Stimulated activated CD8-positive, alpha-beta memory T cell treated with anti-CD3 and anti-CD28 coated beads, Interleukin-12 subunit alpha, Interleukin-12 subunit beta, amount 100 ng/mL, for 1 hour (primary cell): ENCODE results near the gene GPT2.
"Not testable (repeated sequence)": the region's sequence is repeated elsewhere in the genome, so short reads cannot be mapped to it uniquely, and the experiment has no call there.

Source experiments
- DNase-seq: peaks from one replicate; pipeline ENCODE4 v3.0.0-alpha.2; 2020; ENCODE audit warnings: low read depth

The GPT2 gene

DNA sequence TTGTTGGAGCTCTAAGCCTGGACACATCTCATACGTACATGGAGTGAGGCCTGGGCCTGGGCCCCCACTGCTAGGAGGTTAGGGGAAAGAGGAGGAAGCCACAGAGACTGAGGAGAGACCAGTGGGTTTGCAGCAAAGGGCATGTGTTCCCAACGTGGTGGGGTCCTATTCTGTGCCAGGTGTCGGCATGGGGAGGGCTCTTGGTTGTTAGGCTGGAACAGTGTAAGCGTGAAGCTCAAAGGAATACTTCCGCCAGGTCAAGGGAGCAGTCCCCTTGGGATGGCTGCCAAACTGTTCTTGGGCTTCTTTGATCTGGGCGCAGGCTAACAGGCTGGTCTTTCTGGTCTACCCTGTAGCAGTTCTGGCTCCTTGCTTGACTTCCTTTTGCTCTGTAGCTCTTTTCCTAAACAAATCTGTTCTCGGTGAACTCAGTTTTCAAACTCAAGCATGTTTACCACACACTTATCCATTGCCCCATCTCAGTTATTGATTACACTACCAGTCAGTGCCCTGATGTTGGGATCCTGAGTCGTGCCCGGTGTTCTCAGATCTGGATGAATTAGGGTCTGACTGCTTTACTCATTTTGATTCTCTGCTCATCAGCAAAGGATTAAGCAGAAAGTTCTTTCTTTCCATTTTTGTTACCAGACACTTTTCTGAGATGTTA is 36.4 kb downstream of the GPT2 start:
- DNase-seq = no peak

DNA sequence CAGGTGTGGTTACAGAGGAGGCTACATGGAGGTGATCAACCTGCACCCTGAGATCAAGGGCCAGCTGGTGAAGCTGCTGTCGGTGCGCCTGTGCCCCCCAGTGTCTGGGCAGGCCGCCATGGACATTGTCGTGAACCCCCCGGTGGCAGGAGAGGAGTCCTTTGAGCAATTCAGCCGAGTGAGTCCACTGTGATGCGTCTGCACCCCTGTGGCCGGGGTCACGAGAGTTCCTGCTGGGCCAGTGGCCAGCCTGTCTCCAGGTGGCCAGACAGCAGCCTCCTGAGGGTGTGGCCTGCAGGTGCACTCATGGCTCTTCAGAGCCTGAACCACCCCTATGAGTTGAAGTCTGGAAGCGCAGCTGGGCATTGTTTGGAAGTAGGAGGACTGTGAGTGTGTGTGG is 38.1 kb downstream of the GPT2 start:
- DNase-seq = no peak

DNA sequence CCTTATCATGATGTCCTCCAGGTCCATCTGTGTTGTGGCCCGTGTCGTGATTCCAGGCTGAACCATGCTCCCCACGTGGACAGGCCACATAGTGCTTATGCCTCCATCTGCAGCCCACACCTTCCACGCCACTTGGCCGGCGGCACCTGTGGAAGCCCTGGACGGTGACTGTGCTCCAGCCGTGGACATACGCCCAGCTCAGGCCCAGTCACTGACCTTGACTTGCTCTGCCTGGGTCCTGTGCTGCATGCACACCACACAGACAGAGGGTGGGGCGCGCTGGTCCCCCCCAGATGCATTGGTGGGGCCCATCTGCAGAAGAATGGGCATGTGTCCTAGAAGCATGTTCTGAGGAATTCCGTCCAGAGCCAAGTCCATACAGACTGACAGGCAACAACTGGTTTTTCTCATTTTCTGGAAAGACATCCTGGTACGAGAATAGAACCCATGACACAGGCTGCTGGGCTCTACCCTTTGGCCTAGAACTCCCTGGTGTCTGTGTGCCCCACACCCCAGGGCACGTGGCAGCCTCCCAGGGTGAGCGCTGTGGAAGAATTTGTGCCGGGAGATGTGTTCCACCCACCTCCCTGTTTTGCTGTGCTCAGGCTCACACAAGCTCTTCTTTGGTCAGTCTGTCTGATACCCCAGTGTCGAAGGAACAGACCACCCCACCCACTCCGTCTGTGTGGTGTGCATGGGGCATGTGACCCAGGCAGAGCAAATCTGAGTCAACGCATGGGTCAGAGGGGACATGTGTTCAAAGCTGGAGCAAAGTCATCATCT is 39.5 kb downstream of the GPT2 start:
- DNase-seq = no peak

DNA sequence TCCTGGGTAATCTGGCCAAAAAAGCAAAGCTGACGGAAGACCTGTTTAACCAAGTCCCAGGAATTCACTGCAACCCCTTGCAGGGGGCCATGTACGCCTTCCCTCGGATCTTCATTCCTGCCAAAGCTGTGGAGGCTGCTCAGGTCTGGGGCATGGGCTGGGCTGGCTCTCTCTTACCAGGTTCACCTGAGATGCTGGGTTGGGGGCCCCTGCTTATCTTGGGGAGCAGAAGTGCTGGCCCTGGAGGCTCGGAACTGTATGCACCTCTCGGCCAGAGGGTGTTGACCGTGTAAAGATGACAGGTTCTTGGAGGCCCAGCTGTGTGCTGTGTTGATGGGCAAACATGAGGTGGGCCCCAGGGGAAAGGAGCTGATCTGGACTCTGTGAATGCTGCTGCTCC is 40.2 kb downstream of the GPT2 start:
- DNase-seq = no peak

DNA sequence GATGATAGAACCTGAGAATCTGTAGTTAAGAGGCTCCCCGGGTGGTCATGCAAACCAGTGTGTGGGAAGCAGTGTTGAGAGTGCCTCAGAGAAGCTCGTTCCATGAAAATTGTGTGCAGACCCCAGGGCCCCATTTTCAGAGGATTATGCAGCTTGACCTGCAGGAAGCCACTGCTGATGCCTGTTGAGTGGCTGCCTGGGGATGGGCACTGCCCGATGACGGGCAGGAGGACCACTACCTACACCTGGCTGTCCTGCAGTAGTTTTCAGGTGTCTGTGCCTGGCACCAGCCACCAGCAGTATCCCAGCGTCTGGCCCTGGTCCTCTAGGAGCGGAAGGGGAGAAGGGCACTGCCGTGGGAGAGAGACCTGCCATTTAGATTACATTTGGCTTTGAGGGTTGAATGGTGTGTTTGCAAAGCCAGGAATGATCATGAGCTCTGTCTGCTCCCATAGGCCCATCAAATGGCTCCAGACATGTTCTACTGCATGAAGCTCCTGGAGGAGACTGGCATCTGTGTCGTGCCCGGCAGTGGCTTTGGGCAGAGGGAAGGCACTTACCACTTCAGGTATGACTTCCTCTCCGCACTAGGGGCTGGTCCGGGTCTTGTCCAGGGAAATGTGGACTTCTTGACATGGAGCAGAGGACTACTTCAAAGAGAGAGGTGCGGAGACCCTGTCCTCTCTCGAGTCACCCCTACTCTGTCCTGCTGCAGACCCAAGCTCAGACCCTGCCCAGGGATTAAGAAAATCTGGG is 42.5 kb downstream of the GPT2 start:
- no peak for DNase-seq

DNA sequence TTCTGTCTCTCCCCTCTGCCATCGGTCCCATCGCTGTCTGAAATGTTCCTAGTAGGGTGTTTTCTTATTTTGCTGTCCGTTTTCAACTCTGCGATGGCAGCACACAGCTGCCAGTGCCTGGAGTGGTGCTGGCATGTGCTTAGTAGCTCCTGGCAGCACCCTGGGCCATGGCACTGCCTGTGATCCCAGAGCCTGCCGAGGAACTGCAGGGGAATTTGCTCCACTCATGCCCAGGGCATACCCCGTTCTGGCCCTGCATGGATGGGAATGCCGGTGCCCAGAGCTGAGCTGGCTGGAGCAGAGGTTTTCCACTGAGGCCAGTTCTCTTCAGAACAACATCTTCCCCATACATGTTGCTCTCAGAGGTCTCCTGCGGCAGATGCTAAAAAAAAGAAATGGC is 43.1 kb downstream of the GPT2 start:
- no peak for DNase-seq

DNA sequence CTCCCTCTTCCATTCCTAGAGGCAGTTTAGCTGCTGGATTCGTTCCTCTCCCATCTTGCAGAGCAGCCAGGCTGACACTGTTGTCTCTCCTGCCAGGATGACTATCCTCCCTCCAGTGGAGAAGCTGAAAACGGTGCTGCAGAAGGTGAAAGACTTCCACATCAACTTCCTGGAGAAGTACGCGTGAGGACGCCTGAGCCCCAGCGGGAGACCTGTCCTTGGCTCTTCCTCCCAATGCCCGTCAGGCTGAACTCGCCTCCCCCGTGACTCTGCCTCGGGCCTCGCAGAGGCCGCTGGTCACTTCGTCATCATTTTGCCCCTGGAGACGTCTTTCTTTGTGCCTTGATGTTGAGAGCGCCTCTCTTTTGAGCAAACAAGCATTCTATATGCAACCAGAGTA is 44.6 kb downstream of the GPT2 start:
- DNase-seq = no peak

DNA sequence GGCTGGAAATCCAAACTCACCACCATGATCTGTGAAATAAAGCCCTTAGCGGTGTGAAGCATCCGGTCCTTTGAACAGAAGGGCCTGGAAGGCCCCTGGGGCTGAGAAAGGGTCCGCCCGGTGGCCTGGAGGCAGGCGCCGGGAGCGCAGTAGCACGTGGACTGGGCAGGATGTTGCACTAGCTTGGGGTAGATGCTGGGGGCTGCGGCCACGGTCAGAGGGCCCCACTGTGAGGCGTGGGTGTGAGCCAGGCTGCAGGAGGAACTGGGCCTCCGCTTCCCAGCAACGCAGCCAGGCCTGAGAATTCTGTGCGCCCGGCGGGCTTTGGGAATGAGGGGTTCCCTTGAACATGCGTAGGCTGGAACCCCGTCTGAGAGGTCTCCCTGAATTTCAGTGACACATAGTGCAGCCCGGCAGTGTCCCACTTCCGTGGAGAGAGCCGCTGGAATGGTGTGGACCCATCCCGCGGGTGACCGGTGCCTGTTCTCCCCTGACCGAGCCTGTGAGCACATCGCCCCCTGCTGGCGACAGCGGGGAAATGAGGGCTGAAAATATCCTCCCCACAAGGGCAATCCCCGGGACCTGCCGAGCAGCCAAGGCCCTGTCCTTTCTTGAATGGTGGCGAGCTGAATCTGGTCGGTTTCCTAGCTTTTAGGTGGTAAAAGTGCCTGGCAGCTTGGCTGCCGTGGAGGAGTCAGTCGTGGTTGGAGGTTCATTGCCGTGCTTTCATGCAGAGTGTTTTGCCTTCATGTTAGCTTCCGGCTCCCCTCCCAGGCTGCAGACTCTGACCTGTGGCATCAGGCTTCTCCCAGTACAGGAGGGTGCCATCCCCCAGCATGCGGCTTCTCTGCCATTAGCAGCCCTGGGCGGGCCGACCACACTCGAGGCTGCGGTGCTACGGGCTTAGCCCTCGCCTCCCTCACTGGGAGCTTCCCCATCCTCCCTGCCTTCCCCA is 45.5 kb downstream of the GPT2 start:
- peak; percentile 26 for DNase-seq

DNA sequence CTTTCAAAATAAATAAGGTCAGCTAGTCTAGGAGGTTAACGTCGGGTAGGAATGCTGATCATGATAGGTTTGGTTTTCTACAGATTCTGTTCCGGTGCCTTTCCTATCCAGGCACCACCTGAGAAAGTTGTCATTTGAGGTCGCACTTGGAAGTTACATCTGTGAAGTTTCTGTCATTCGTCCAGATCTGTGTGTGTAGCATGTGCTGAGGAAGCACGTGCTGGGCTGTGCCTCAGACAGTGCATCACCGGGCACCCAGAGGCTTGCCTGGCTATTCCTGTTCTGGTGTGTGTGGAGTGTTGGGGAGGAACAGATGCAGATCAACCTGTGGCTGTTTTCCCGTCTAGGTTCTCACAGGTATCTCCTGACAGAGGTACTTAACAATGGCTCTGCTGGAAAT is 46.7 kb downstream of the GPT2 start:
- DNase-seq = no peak

DNA sequence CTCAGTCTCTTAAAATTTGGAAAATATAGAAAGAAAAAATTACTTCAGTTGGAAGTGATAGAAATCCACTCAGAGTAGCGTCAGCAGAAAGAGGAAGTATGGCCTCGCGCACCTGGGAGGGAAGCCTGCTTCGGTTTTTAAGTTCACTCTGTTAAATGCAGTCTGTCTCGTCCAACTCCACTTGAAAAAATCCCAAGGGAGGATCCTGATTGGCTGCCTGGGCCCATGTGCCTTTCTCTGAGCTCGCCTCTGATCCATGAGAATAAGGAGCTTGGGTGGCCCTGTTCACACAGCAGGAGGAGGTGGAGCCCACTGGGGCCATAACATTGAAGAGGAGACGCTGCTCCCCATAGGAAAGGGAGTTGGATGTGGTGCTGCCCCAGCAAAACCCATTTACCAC is 48.6 kb downstream of the GPT2 start:
- no peak for DNase-seq

DNA sequence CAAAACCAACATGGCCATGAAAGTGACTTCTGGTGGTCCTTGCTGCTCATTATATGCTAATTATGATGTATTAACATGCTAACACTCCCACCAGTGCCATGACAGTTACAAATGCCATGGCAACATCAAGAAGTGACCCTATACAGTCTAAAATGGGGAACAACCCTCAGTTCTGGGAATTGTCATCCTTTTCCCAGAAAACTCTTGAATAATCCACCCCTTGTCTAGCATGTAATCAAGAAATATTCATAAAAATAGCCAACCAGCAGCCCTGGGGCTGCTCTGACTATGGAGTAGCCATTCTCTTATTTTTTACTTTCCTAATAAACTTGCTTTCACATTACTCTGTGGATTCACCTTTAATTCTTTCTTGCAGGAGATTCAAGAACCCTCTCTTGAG is 53.4 kb downstream of the GPT2 start:
- DNase-seq = no peak

DNA sequence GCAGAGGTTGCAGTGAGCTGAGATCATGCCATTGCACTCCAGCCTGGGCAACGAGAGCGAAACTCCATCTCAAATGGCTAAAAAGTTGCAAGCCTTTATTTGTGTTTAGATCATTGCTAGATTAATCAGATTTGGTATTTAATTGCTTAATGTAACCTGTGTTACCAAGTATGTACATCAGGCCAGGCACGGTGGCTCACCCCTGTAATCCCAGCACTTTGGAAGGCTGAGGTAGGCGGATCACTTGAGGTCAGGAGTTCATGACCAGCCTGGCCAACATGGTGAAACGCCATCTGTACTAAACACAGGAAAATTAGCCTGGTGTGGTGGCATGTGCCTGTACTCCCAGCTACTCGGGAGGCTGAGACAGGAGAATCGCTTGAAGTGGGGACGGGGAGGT is 60.6 kb downstream of the GPT2 start:
- not testable (repeated sequence) for DNase-seq

DNA sequence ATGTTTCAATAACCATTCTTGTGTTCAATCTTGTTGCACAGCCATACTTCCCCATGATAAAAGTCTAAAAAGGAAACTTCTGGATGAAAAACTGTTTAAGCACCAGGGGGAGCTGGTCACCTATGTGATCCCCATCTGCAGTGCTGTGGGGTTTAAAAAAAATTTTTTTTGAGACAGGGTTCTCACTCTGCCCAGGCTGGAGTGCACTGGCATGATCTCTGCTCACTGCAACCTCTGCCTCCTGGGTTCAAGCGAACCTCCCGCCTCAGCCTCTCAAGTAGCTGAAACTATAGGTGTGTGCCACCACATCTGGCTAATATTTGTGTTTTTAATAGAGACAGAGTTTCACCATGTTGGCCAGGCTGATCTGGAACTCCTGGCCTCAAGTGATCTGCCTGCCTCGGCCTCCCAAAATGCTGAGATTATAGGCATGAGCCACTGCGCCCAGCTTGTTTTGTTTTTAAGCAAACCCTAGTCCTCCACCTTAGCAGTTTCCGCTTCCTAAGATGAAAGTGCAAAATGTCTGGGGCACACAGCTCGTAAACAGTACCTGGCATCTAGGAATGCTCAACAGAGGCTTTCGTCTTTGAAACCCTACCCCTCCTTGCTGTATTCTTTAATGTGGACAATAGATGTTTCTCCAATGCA is 63.9 kb downstream of the GPT2 start:
- no peak for DNase-seq

DNA sequence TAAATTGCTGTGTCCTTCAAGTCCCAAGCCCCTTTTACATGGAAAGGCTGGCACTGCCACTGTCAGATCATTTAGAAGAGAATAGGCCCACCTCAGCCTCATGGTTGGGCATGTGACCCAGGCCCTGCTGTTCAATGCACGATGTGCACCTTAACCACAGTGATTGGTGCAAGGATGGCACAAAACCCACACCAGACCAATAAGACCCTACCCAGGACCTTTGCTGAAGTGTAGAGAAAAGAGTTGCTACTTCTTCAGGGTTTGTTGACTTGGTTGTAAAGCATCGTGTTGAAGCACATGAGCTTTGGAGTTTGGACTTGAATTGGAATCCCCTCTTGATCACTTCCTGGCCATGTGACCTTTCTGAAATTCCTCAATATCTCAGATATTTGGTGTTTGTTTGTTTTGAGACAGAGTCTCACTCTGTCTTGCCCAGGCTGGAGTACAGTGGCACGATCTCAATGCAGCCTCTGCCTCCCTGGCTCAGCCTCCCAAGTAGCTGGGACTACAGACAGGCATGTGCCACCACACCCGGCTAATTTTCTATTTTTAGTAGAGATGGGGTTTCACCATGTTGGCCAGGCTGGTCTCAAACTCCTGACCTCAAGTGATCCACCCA is 64.5 kb downstream of the GPT2 start:
- no peak for DNase-seq

DNA sequence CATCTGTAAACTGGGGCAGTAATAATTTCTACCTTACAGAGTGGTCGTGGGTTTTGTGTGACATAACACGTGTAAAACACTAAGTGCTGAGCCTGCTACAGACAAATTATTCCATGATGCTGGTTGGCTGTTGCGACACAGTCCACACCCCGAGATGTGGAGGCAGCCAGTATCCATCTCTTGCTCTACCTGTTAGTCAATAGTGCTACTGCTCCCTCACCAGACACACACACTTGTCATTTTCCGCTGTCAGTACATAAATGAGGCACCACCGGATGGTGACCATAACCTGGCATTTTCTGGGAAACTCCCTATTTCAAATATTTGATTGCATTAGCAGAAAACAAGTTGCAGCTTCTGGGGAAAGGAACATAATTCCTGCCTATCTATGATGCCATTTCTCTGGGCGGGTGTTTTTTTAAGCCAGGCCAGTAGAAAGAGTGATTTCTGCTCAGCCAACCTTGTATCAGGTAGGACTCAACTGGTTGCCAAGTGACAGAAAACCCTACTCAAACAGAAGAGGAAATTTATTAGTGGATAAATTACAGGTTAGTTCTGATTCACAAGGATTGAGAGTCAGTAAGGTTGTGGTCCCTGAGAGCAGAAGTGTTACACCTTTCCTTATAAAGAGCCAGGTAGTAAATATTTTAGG is 65.2 kb downstream of the GPT2 start:
- no peak for DNase-seq

DNA sequence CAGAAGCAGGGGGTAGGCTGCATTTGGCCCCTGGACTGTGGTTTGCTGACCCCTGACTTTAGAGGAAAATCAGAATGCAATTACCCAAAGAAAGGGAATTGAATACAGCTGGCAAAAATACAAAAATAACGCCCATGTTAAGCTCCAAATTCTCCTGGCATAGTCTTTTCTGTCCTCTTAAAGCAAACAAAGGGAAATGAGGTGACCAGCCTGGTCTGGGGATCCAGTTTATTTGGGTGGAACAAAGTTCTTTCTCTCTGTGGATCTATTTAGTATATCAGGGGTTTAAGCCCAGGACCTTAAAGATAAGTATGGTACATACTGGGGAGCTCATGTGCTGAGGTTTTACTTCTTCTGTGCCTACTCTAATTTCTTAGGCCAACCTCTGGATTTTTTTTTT is 65.8 kb downstream of the GPT2 start:
- DNase-seq = no peak

DNA sequence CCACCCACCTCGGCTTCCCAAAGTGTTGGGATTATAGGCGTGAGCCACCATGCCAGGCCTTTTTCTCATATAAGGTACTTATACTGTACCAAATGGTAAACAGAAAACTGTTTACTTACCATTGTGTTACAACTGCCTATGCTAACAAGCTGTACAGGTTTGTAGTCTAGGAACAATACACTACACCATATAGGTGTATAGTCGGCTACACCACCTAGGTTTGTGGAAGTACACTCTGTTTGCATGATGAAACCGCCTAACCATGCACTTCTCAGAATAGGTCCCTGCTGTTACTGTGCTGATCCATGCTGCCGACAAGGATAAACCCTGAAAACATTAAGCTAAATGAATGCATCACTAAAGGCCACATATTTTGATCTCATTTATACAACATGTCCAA is 70.4 kb downstream of the GPT2 start:
- DNase-seq = no peak

DNA sequence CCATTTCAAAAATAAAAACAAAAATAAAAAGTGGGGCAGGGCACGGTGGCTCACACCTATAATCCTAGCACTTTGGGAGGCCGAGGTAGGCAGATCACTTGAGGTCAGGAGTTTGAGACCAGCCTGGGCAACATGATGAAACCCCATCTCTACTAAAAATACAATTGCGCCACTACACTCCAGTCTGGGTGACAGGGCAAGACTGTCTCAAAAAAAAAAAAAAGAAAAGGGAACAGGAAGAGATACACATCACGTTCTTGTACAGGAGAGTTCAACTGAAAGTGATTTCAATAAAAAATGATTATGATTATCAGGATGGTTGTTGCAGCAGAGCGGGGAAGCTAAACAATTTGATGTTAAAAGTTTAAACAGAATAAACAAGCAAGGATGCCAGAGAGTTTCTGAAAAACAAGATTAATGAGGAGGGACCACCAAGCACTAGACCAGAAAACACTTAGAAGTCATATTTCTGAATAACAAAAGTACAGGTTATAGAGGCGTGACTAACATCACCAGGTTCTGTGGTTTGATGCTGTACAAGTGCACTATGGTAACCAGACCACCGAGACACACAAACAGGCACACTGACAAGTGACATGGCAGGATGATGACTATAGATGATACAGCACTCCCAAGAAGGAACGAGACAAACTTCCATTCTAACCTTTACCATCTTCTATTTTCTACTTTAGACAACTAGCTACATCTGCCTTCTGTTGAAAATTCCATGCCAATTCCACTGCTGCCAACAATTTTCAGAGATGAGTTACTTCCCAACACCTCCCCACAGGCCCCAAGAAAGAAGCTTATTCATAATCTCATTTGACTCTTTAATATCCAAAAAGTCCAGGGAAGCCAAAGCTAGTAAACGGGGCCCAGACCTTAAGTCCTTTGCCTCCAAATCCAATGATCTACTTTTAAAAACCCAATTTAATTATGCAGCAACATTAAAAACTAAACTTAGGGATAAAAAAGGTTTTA is 77.5 kb downstream of the GPT2 start:
- DNase-seq = peak; percentile 15

DNA sequence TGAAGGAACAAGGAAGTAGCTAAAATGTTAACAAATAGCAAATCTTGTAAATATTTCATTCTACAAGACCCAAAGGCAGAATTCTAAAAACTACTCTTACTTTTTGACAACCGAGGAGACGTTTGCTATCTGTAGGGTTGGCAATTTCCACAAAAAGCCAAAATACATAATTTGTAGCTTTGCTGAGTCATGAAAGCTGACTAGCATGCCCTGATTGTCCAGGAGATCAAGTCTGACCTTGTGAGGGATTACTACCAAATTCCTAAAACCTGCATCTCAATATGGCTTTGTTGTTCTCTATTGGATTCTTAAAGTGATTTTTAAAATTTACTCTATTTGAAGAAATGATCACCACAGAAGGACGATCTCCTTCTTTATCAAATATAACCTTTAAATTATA is 78.5 kb downstream of the GPT2 start:
- no peak for DNase-seq
